ENCODE results near the gene SLC7A7. TPM values are rescaled to one million over a fixed set of nuclear protein-coding genes. Genes with fewer than 3 reads are reported as not detected.

The SLC7A7 gene
- total RNA-seq, 1 experiment from 2014 or later = 2.3 TPM

- DNase-seq (ENCODE audit: low spot score) = no peak
- intact Hi-C loops (cut with micrococcal nuclease; ENCODE audit: unreplicated experiment) = loop anchor here (10.0 kb wide), 2 partner anchors 376 to 546 kb away; no protein-coding TSS in a partner anchor
- H3K9me3 ChIP-seq (ENCODE audit: low read depth, low read length, poor library complexity, severe bottlenecking) = no peaks in the 10 kb centered on the region
Observed at GRCh38 chr14:22850944-22851764, 35.9 kb upstream of the SLC7A7 start.

GRCh38 chr14:22849212-22849819 is 34.1 kb upstream of the SLC7A7 start:
- H3K9me3 ChIP-seq (ENCODE audit: low read depth, low read length, poor library complexity, severe bottlenecking) = no peaks in the 10 kb centered on the region
- H3K4me1 ChIP-seq (ENCODE audit: insufficient read depth, low read length, poor library complexity, severe bottlenecking) = peaks cover 25% of the 10 kb centered on the region
- intact Hi-C loops (cut with micrococcal nuclease; ENCODE audit: unreplicated experiment) = no loop called here
- POLR2A ChIA-PET (ENCODE audit: low non-redundant PET) = no interaction called here
- BruUV-seq (replicated peaks) = no TSS peak
- peak overlapping the region; percentile 77 for H3K27ac ChIP-seq (ENCODE audit: low read depth, low read length, poor library complexity, severe bottlenecking)
- CTCF ChIA-PET = interaction anchor here (1.0 to 1.6 kb wide), 3 partner anchors 26 to 292 kb away, joined by 4 to 7 read pairs (median 6); no protein-coding TSS in a partner anchor
- H3K27me3 ChIP-seq (replicated peaks; ENCODE audit: insufficient read depth, low read depth, low read length, poor library complexity) = no peaks in the 10 kb centered on the region
- peaks cover 19% of the 10 kb centered on the region for H3K36me3 ChIP-seq (ENCODE audit: insufficient read depth, low read length, poor library complexity, severe bottlenecking)
- TF ChIP-seq EZH2 (IDR thresholded peaks at IDR 0.05; ENCODE audit: borderline replicate concordance, low read depth, low read length, poor library complexity, severe bottlenecking) = no peak
- no peak for TF ChIP-seq CTCF (conservative IDR thresholded peaks at IDR 0.05; ENCODE audit: low read depth, low read length)
- DNase-seq (ENCODE audit: low spot score) = no peak
- no peak overlapping the region for H3K4me3 ChIP-seq (ENCODE audit: low read depth, low read length, poor library complexity, severe bottlenecking)

More at GRCh38 chr14:22850944-22851764, 35.9 kb upstream of the SLC7A7 start:
- BruUV-seq (replicated peaks) = no TSS peak
- ChIA-PET CTCF (interaction anchor here (0.5 to 0.8 kb wide), 3 partner anchors 14 to 56 kb away, joined by 3 to 4 read pairs (median 3); no protein-coding TSS in a partner anchor), POLR2A (ENCODE audit: low non-redundant PET) (interaction anchor here (0.6 kb wide), 1 partner anchor 200 kb away, joined by 3 read pairs; no protein-coding TSS in a partner anchor)
- Histone ChIP-seq H3K36me3 (ENCODE audit: insufficient read depth, low read length, poor library complexity, severe bottlenecking) (peaks cover 2% of the 10 kb centered on the region), H3K27ac (ENCODE audit: low read depth, low read length, poor library complexity, severe bottlenecking) (no peak overlapping the region), H3K27me3 (replicated peaks; ENCODE audit: insufficient read depth, low read depth, low read length, poor library complexity) (no peaks in the 10 kb centered on the region), H3K4me1 (ENCODE audit: insufficient read depth, low read length, poor library complexity, severe bottlenecking) (peaks cover 25% of the 10 kb centered on the region), H3K4me3 (ENCODE audit: low read depth, low read length, poor library complexity, severe bottlenecking) (no peak overlapping the region)
- TF ChIP-seq CTCF (conservative IDR thresholded peaks at IDR 0.05; ENCODE audit: low read depth, low read length) (no peak), EZH2 (IDR thresholded peaks at IDR 0.05; ENCODE audit: borderline replicate concordance, low read depth, low read length, poor library complexity, severe bottlenecking) (no peak)

- intact Hi-C loops (cut with micrococcal nuclease; ENCODE audit: unreplicated experiment) = no loop called here
- TF ChIP-seq EZH2 (IDR thresholded peaks at IDR 0.05; ENCODE audit: borderline replicate concordance, low read depth, low read length, poor library complexity, severe bottlenecking) = no peak
- ChIA-PET CTCF (interaction anchor here (1.0 to 1.6 kb wide), 3 partner anchors 26 to 292 kb away, joined by 4 to 7 read pairs (median 6); no protein-coding TSS in a partner anchor), POLR2A (ENCODE audit: low non-redundant PET) (no interaction called here)
- Histone ChIP-seq H3K9me3 (ENCODE audit: low read depth, low read length, poor library complexity, severe bottlenecking) (no peaks in the 10 kb centered on the region), H3K27ac (ENCODE audit: low read depth, low read length, poor library complexity, severe bottlenecking) (peak overlapping the region; percentile 77), H3K36me3 (ENCODE audit: insufficient read depth, low read length, poor library complexity, severe bottlenecking) (peaks cover 27% of the 10 kb centered on the region), H3K4me3 (ENCODE audit: low read depth, low read length, poor library complexity, severe bottlenecking) (no peak overlapping the region), H3K27me3 (replicated peaks; ENCODE audit: insufficient read depth, low read depth, low read length, poor library complexity) (no peaks in the 10 kb centered on the region), H3K4me1 (ENCODE audit: insufficient read depth, low read length, poor library complexity, severe bottlenecking) (peaks cover 25% of the 10 kb centered on the region)
- BruUV-seq (replicated peaks) = no TSS peak
- peak; percentile 74 for DNase-seq (ENCODE audit: low spot score)
Observed at GRCh38 chr14:22848351-22849164, 33.3 kb upstream of the SLC7A7 start.
